Thyroid gland (tissue), 4 donors: ENCODE measurements around the gene ABCB10.

Source experiments
- POLR2A ChIP-seq, 2 donors: fragments of 450-650 bp; IDR thresholded peaks; one replicate each; pipeline ENCODE4 v1.6.1; 2017; ENCODE audit warnings: antibody characterized with exemption in 2 of 2, mild to moderate bottlenecking in 2 of 2, moderate library complexity in 1 of 2
- TF ChIP-seq, protein P1 (sequence below), 6 experiments: fragments of 200-600 bp in 3 of 6; fragments of 450-650 bp in 3 of 6; sonication (generic) in 3 of 6; IDR thresholded peaks; one replicate each; pipeline ENCODE4 v1.5.1; 2016 to 2019; ENCODE audit warnings: antibody characterized with exemption in 6 of 6, mild to moderate bottlenecking in 2 of 6, inconsistent platforms in 1 of 6, moderate library complexity in 1 of 6

DNA sequence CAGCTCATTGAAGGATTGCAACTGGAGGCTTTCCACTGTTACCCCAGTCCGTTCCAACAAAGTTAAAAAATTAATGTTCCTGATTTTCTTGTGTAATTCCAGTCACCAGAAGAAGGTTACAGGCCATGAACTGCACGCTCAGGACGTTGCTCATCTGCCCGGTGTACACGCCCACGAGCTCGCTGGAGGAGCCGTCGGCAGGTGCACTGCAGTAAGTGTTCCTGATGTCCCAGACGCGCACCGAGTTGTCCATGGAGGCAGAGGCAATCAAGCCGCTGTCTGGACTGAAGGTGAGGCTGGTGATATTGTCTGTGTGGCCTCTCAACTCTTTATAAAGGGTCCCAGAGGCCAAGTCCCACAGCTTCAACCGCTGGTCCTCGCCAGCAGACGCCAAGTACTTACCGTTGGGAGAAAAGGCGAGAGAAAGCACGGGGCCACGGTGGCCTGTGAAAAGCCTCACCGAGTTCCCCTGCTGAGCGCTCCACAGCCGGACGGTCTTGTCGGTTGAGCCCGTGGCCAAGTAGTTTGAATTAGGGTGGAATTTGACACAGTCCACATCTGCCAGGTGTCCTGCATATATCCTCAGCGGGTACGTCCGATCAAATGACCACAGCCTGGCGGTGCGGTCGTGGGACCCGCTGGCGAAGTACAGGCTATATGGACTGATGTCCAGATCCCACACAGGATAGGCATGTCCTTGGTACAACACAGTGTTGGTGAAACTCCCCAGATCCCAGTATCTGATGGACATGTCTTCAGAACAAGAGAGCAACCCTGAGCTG is 35.9 kb upstream of the ABCB10 start:
- TF ChIP-seq POLR2A (IDR thresholded peaks at IDR 0.05): no peak
- TF ChIP-seq, protein P1, sequence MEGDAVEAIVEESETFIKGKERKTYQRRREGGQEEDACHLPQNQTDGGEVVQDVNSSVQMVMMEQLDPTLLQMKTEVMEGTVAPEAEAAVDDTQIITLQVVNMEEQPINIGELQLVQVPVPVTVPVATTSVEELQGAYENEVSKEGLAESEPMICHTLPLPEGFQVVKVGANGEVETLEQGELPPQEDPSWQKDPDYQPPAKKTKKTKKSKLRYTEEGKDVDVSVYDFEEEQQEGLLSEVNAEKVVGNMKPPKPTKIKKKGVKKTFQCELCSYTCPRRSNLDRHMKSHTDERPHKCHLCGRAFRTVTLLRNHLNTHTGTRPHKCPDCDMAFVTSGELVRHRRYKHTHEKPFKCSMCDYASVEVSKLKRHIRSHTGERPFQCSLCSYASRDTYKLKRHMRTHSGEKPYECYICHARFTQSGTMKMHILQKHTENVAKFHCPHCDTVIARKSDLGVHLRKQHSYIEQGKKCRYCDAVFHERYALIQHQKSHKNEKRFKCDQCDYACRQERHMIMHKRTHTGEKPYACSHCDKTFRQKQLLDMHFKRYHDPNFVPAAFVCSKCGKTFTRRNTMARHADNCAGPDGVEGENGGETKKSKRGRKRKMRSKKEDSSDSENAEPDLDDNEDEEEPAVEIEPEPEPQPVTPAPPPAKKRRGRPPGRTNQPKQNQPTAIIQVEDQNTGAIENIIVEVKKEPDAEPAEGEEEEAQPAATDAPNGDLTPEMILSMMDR (IDR thresholded peaks at IDR 0.05): no peak
